HG02571 (cell line): ENCODE data around the gene CBLN3.

ENCODE experiments used
- ATAC-seq: cut with Tn5 transposase; IDR thresholded peaks from one replicate; pipeline ENCODE4 v1.9.1; 2021; ENCODE audit warnings: mild to moderate bottlenecking, moderate library complexity; ENCODE audit not compliant: unreplicated experiment

The CBLN3 gene

DNA sequence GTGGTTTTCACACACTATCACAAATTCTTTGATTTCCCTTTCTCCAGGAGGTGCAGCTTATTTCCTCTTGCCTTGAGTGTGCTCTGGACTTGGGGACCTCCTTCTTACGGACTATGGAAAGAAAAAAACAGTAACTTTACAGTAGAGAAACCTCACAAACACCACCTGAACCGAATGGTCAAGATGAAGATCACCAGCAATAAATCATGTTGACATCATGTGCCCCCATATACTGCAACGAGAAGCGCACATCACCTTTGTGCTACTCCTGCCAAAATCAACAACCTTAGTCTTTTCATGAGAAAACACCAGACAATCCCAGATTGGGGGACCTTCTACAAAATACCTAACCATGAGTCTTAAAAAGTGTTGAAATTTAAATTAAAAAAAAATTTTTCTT lies 43.9 kb downstream of the CBLN3 start:
- no peak for ATAC-seq

DNA sequence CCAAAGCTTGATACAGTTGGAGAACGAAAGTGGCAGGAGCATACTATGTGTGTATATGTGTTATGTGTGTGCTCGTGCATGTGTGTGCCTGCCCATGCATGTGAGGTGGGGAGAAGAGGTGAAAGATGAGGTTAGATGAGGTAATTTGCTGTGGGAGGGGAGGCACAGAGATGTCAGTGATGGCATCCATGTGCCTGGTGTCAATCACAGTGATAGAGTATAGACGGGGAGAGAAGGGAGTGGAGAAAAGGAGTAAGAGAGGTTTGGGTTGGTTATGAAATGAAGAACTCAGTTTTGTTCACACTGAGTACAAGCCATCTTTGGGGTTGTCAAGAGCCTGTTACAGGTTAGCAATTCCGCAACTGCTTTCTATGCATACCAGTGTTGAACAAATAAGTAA lies 45.3 kb downstream of the CBLN3 start:
- ATAC-seq: no peak

DNA sequence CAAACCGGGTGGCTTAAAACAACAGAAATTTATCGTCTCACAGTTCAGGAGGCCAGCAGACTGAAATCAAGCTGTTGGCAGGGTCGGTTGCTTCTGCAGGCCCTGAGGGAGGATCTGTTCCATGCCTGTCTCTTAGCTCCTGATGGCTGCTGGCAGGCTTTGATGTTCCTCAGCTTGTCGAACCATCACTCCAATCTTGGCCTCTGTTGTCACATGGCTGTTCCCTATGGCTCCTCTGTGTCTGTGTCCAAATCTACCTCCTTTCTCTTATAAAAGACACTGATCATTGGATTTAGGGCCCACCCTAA lies 47.5 kb downstream of the CBLN3 start:
- ATAC-seq: no peak

DNA sequence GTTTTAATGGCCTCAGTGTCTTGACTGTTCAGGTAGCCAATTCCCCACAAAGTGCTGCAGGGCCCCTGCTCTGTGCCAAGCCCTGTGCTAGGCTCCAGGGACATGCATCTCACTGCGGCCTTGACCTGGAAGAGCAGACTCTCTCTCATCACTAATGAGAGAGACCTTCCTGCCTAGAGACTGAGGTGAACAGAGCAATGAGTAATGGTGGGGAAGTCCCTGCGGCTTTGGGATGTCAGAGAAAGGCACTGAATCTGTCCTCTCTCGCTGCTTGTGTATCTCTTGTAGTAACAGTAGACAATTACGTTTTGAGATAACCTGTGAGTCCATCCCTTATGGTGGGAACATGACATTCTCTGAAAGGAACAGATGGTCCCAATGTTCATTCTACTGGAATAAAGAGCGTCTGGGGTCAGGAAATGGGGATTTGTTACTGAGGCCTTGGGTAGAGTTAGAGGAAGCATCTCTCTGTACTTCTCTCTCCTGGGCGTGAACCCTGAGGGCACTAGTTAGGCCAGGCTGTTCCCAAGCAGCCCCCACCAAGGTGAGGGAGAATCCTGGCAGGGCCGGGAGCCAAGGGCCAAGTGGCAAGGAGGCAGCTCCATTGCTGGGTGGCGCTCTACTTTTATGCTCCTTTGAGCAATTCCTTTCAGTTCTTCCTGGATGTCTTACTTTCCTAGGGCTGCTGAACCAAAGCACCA lies 48.0 kb downstream of the CBLN3 start:
- ATAC-seq: no peak

DNA sequence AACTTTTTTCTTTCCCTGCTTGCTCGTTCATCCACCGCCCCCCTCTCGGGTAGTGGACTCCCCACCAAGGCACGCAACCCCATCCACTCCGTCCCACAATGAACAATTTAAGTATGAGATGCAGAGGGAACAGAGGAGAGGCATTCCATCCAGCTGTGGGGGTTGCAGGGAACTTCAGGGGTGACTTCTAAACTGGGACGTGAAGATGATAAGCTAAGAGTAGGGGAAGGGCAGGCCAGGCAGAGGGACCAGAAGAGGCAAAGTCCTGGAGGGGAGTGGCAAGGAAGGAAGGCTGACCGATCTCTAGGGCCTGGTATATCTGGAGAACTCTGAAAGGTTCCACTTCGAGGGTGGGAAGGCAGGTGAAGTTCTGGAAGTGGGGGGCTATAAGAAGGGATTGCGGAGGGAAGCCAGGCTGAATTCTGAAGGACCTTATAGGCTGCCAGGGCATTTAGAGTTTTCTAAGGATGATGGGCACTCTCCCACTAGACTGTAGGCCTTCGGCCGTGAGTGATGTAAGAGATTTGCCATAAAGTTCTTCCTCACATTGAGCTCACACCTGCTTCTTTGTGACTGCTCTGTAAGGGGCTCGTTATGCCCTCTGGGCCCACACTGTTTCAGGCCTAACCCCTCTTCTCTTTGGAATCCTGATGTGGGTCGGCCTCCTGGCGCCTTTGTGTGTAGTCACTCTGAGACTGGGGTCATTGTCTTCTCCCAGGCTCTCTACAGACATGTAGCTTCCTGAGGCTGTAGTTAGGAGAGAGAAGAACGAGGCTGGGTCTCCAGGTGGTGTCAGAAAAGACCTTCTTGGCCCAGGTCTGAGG lies 49.3 kb downstream of the CBLN3 start:
- no peak for ATAC-seq

DNA sequence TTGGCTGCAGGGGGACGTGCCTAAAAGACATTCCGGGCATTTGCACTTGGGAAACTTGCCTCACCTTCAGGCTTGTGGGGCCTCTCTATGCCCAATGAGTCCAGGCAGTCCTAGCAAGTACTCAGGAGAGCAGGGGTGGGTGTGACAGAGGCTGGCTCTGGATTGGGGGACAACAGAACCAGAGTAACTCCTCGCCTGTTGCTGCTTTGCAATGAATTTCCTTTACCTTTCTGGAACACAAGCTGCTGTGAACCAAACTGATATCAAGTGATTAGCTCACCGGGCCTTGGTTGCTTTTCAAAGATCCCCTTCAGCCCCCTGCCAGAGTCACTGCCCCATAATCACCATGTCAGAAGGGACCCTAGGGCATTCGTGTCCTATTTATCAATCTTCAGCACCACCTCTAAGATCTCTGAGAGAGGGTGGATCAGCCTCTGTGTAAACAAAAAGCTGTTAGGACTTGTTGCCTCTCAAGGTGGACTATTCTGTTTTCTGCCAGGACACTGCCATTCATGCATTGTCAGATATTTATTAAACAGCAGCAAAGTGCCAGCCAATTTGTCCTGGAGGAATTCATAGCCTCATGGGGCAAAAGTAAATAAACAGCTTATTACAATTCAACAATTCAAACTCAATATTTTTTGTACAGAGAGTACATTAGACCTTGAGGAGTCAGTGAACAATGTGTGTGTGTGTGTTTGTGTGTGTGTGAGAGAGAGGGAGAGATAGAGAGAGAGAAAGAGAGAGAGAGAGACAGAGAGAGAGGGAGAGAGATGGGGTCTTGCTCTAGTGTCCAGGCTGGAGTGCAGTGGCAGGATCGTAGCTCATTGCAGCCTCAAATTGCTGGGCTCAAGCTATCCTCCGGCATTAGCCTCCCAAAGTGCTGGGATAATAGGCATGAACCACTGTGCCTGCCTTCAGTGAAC lies 50.2 kb downstream of the CBLN3 start:
- ATAC-seq: no peak

DNA sequence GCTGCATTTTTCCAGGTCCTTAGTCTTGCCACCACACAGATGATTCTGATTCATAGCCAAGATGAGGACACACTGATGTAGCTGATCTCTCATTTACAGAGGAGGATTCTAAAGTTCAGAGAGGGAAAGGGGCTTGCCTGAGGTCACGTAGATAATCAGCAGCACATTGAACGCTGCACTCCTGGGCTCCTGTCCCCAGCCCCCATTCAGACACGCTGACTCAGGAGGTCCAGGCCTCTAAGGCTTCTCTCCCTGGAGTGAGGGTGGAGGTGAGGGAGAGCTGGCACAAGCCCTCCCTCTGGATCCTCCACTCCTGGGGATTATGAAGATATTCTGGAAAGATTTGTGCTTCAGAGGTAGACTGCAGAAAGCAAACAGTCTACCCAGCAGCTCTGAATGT lies 51.1 kb downstream of the CBLN3 start:
- ATAC-seq: no peak

DNA sequence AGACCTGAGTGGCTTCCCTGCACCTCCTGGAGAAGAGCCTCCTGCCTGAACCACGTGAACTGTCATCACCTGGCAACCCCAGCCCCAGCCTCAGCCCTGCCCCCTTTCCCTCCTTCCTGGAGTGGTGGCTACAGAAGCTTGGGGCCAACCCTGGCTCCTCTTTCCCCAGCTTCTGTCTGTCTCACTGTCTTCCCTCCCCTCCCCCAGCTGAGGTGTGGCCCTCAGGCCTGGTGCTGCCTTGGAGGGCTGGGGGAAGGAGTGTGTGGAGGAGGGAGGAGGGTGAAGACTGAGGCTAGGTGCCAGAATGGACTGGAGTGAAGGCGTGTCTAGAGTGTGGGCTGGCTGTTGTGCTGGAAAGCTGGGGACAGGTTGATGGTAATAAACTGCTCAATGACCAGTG lies 51.8 kb downstream of the CBLN3 start:
- no peak for ATAC-seq

DNA sequence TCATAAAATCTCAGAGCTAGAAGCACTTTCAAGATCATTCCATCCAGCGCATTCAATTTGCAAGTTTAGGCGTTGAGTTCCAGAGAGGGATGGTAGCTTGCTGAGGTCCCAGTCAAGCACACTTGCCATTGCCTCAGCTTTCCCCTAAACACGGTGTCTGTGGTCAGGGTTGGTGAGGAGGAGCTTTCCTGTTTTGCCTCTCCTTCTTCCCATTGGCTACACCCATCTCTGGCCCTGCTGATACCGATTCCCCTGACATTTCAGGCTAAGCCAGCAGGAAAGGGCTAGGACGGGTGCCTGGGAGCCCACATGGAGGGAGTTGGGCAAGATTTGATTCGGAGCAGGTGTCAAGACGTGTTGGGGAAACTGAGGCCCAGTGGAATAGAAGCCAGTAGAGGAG lies 52.3 kb downstream of the CBLN3 start:
- no peak for ATAC-seq
